ENCODE measurements around the gene RAB14. TPM values are rescaled to one million over a fixed set of nuclear protein-coding genes. Genes with fewer than 3 reads are reported as not detected.

The RAB14 gene
- total RNA-seq, 1 donor from 2014 or later, result 62.2 TPM

DNA sequence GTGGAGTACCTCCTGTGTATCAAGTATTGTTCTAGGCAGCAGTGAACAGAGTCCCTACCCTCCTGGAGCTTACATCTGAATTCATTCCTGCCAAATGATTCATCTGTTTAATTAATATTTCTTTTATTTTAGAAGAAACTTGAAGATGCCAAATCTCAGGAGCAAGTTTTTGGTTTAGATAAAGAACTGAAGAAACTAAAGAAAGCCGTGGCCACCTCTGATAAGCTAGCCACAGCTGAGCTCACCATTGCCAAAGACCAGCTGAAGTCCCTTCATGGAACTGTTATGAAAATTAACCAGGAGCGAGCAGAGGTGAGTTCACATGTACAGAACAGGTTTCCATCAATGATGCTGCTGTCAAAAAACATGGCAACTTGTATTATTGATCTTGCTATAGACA lies 57.9 kb downstream of the RAB14 start:
- TF ChIP-seq, protein P1, sequence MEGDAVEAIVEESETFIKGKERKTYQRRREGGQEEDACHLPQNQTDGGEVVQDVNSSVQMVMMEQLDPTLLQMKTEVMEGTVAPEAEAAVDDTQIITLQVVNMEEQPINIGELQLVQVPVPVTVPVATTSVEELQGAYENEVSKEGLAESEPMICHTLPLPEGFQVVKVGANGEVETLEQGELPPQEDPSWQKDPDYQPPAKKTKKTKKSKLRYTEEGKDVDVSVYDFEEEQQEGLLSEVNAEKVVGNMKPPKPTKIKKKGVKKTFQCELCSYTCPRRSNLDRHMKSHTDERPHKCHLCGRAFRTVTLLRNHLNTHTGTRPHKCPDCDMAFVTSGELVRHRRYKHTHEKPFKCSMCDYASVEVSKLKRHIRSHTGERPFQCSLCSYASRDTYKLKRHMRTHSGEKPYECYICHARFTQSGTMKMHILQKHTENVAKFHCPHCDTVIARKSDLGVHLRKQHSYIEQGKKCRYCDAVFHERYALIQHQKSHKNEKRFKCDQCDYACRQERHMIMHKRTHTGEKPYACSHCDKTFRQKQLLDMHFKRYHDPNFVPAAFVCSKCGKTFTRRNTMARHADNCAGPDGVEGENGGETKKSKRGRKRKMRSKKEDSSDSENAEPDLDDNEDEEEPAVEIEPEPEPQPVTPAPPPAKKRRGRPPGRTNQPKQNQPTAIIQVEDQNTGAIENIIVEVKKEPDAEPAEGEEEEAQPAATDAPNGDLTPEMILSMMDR (conservative IDR thresholded peaks at IDR 0.05), result no peak
- no peaks in the 10 kb centered on the region for H3K9me3 Mint-ChIP-seq
- peaks cover 45% of the 10 kb centered on the region for H3K36me3 Mint-ChIP-seq (ENCODE audit: low read depth)
- no peak overlapping the region for H3K27ac Mint-ChIP-seq (ENCODE audit: unreplicated experiment)
- no peaks in the 10 kb centered on the region for H3K27me3 Mint-ChIP-seq (ENCODE audit: low read depth)
- no peaks in the 10 kb centered on the region for H3K4me1 Mint-ChIP-seq
- H3K4me3 Mint-ChIP-seq, result no peak overlapping the region
- DNase-seq (ENCODE audit: low read depth, low spot score), result no peak

DNA sequence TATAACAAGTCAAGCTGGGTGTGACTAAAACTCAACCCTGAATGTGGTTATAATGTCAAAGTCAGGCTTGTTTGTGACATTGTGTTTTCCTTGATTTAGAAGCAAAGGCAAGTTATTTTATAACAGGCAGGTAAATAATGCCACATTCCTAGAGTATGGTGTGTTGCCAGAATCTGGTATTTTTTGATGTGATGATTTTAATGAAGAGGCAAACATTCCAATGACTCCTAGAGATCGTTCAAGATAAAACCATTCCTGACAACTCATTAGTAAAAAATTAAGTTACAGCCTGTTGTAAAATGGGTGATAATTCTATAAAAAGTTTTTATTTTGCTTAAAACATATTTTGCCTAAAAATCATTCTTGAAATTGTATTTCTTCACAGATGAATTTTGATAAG lies 60.0 kb downstream of the RAB14 start:
- DNase-seq (ENCODE audit: low read depth, low spot score), result no peak
- H3K4me1 Mint-ChIP-seq, result no peaks in the 10 kb centered on the region
- H3K27ac Mint-ChIP-seq (ENCODE audit: unreplicated experiment), result no peak overlapping the region
- peaks cover 36% of the 10 kb centered on the region for H3K36me3 Mint-ChIP-seq (ENCODE audit: low read depth)
- H3K4me3 Mint-ChIP-seq, result no peak overlapping the region
- TF ChIP-seq, protein P1 (conservative IDR thresholded peaks at IDR 0.05), result no peak
- no peaks in the 10 kb centered on the region for H3K9me3 Mint-ChIP-seq
- H3K27me3 Mint-ChIP-seq (ENCODE audit: low read depth), result no peaks in the 10 kb centered on the region

DNA sequence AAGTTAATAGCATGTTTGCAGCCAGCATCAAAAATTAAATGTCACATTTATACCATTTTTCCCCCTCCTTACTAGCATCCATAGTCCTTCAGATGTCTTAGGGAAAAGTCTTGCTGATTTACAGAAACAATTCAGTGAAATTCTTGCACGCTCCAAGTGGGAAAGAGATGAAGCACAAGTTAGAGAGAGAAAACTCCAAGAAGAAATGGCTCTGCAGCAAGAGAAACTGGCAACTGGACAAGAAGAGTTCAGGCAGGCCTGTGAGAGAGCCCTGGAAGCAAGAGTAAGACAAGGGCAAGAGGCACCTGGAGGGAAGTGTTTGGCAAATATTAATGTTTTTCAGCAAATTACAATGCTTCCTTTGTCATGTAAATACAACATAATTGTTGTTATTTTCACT lies 60.4 kb downstream of the RAB14 start:
- TF ChIP-seq, protein P1 (conservative IDR thresholded peaks at IDR 0.05), result no peak
- Mint-ChIP-seq H3K27ac (ENCODE audit: unreplicated experiment) (no peak overlapping the region), H3K9me3 (no peaks in the 10 kb centered on the region)

DNA sequence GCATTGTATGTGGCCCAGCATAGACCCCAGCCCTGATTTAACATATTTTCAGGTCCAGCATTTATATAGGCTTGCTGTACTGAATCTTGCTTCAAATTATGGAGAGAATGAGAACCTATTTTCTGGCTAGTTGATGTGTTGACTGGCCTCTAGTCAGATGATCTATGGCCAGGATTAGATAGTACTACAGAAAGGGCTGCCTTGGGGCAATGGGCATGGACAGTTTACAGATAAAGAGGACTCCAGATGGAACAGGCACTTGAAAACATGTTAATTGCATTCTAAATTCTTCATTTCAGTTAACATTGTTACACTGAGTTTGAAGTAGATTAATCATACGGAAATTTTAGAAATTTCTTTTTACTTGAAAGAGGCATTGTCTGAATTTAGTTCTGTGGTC lies 61.5 kb downstream of the RAB14 start:
- Mint-ChIP-seq H3K36me3 (ENCODE audit: low read depth) (peaks cover 33% of the 10 kb centered on the region), H3K27ac (ENCODE audit: unreplicated experiment) (no peak overlapping the region), H3K4me3 (no peak overlapping the region), H3K9me3 (no peaks in the 10 kb centered on the region), H3K4me1 (no peaks in the 10 kb centered on the region), H3K27me3 (ENCODE audit: low read depth) (no peaks in the 10 kb centered on the region)
- DNase-seq (ENCODE audit: low read depth, low spot score), result no peak
- TF ChIP-seq, protein P1 (conservative IDR thresholded peaks at IDR 0.05), result no peak

More for the DNA sequence above, 60.4 kb downstream of the RAB14 start:
- H3K4me3 Mint-ChIP-seq, result no peak overlapping the region
- DNase-seq (ENCODE audit: low read depth, low spot score), result no peak
- H3K27me3 Mint-ChIP-seq (ENCODE audit: low read depth), result no peaks in the 10 kb centered on the region
- no peaks in the 10 kb centered on the region for H3K4me1 Mint-ChIP-seq
- peaks cover 33% of the 10 kb centered on the region for H3K36me3 Mint-ChIP-seq (ENCODE audit: low read depth)

DNA sequence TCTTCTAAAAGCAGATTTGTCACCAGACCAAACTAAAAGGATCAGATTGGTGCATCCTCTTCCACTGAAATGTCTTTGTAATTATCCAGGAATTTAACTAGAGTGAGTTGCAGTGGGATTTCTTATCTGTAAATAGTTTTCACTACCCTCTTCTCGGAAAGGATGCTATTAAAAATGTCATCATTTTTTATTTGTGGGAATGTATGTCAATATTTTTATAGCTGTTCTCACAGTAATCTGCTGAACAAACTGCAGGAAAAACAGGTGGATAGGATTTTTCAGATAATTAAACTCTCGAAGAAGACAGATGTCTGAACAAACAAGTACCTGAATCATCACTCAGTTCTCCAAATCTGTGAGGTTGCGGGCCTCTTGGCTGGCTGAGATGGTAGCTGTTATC lies 62.7 kb downstream of the RAB14 start:
- no peaks in the 10 kb centered on the region for H3K27me3 Mint-ChIP-seq (ENCODE audit: low read depth)
- no peak for DNase-seq (ENCODE audit: low read depth, low spot score)
- peaks cover 26% of the 10 kb centered on the region for H3K36me3 Mint-ChIP-seq (ENCODE audit: low read depth)
- TF ChIP-seq, protein P1 (conservative IDR thresholded peaks at IDR 0.05), result no peak
- peak overlapping the region; percentile 65 for H3K27ac Mint-ChIP-seq (ENCODE audit: unreplicated experiment)
- H3K9me3 Mint-ChIP-seq, result no peaks in the 10 kb centered on the region
- H3K4me3 Mint-ChIP-seq, result no peak overlapping the region
- H3K4me1 Mint-ChIP-seq, result no peaks in the 10 kb centered on the region

DNA sequence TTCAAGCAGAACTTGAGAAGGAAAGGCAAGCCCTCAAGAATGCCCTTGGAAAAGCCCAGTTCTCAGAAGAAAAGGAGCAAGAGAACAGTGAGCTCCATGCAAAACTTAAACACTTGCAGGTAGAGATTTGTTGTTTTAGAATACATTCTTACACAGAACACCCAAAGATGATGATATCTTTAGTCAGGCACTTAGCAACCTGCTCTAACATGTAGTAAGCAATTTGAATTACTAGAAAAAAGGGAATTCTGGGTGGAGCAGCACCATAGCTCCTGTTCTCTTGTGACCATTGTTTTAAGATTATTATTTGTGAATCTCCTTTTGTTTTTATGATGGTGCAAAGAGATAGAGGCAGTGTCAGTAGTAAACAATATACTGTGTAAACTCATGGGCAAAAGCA lies 63.1 kb downstream of the RAB14 start:
- H3K36me3 Mint-ChIP-seq (ENCODE audit: low read depth), result peaks cover 26% of the 10 kb centered on the region
- H3K4me1 Mint-ChIP-seq, result no peaks in the 10 kb centered on the region
- H3K27me3 Mint-ChIP-seq (ENCODE audit: low read depth), result no peaks in the 10 kb centered on the region
- H3K27ac Mint-ChIP-seq (ENCODE audit: unreplicated experiment), result no peak overlapping the region
- TF ChIP-seq, protein P1 (conservative IDR thresholded peaks at IDR 0.05), result no peak
- no peak for DNase-seq (ENCODE audit: low read depth, low spot score)
- H3K9me3 Mint-ChIP-seq, result no peaks in the 10 kb centered on the region
- H3K4me3 Mint-ChIP-seq, result no peak overlapping the region

Measured in neural crest cell (in vitro differentiated cells).